Activated CD4-positive, alpha-beta T cell treated with anti-CD3 and anti-CD28 coated beads, Interleukin-2, amount 50 U/mL, for 48 hours (primary cell): ENCODE data around the gene VWDE.
A peak's percentile ranks its signal among the peaks of the same experiment; 100 is the strongest.
"Not testable (repeated sequence)": the region's sequence is repeated elsewhere in the genome, so short reads cannot be mapped to it uniquely, and the experiment has no call there.

Source experiments
- DNase-seq, 2 experiments: peaks; one replicate each; pipeline ENCODE4 v3.0.0-alpha.2; 2020

Gene VWDE

DNA sequence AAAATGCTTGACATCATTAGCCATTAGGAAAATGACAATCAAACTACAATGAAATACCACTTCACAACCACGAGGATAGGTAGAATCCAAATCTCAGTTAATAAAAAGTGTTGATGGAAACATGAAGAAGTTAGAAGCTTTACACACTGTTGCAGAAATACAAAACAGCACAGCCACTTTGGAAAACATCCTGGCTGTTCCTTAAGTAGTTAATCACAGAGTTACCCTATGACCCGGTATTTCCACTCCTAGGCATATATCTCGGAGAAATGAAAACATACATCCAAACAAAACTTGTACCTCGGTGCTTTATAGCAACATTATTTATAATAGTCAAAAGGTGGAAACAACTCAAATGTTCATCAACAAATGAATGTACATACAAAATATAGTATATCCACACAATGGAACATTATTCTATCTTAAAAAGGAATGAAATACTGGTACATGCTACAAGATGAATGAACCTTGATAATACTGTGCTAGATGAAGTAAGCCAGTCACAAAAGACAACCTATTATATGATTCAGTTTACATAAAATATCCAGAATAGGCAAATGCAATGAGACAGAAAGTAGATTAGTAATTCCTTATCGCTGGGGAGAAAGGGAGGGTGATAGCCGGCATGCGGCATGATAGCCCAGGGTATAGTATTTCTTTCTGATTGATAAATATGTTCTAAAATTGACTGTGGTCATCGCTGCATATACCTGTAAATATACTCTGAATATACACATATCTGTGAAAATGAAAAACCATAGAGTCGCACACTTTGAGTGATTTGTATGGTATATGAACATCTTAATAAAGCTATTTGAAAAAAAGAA lies 1.9 kb downstream of the VWDE start:
- DNase-seq, result no peak

DNA sequence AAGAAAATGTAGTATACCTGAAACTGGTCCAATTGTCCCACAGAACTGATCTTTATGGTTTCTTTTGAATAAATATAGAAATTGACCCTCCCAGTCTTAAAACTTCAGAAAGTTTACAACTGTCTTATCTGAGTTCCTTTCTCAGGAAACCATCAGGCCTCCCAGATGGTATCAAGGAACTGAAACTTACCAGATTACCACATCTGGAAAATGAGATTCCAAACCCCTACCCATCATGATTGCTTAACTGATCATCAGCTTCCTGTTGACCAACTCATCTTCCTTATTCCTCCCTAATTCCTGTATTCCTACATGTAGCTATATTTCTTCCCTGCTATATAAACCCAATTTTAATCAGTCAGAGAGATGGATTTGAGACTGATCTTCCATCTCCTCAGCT lies 5.5 kb downstream of the VWDE start:
- no peak for DNase-seq

DNA sequence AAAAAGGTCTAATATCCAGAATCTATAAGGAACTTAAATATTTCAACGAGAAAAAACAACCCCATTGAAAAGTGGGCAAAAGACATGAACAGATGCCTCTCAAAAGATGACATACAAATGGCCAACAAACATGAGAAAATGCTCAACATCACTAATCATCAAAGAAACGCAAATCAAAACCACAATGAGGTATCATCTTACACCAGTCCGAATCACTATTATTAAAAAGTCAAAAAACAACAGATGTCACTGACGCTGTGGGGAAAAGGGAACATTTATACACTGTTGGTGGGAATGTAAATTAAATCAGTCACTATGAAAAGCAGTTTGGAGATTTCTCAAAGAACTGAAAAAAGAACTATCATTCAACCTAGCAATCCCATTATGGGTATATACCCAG lies 6.0 kb downstream of the VWDE start:
- no peak for DNase-seq

DNA sequence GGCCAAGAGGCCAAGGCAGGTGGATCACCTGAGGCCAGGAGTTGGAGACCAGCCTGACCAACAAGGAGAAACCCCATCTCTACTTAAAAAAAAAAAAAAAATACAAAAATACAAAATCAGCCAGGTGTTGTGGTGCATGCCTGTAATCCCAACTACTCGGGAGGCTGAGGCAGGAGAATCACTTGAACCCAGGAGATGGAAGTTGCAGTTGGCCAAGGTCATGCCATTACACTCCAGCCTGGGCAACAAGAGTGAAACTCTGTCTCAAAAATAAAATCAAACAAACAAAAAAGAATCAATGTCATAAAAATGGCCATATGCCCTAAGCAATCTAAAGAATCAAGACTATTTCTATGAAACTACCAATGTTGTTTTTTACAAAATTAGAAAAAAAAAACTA lies 7.0 kb downstream of the VWDE start:
- not testable (repeated sequence) for DNase-seq

DNA sequence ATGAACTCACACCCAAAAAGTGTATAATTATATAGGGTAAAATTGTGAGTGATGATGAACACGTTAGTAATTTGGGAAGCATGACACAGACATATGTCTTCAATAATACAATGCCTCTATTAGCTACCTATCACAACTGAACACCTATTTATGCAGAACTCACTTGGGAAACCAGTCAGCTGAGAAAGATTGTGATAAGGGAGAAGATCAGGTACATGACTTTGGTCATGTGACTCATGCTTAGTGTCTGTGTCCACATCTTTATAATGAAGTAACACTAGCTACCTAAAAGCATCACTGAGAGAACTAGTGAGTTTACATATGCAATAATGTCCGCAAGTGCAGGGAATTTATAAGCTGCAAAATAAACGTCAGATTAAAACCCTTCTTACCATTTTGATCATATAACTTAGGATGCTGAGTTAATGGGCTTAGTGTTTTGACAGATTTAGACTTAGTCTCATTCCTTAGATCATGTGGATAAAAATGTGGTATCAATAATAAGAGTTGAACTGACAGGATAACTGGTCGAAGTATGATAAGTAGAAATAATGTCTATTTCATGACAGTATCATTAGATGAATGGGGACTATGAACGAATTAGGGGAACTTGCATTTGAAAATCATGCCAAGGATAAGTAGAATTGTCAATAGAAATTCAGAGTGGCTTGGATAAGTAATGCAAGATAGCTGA lies 11.6 kb downstream of the VWDE start:
- no peak for DNase-seq

- peak; percentile 17 to 48 for DNase-seq
Observed at GRCh38 chr7:12389089-12389700, 14.5 kb downstream of the VWDE start.

DNA sequence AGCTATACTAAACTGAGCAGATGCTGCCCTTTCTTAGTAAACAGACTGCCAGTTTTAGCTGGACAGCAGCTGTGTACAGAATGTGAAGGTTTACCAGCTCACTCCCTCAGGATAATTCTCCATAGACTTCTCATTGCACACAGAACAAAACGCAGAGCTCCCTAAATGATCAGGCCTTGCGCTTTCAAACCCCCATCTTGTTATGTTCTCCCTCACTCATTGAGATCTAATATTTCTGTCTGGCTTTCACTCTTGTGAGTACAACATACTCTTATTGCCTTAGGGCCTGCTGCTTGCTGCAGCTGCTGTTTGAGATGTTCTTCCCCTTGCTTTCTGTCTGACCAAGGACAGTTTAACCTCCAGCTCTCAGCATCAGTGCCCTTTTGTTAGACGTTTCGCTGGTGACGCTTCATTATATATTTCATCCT lies 17.3 kb downstream of the VWDE start:
- no peak for DNase-seq

- no peak for DNase-seq
Observed at GRCh38 chr7:12385364-12385786, 18.3 kb downstream of the VWDE start.

- DNase-seq, result no peak
Observed at GRCh38 chr7:12383377-12383776, 20.3 kb downstream of the VWDE start.

- DNase-seq, result no peak
Observed at GRCh38 chr7:12378389-12378788, 25.3 kb downstream of the VWDE start.

DNA sequence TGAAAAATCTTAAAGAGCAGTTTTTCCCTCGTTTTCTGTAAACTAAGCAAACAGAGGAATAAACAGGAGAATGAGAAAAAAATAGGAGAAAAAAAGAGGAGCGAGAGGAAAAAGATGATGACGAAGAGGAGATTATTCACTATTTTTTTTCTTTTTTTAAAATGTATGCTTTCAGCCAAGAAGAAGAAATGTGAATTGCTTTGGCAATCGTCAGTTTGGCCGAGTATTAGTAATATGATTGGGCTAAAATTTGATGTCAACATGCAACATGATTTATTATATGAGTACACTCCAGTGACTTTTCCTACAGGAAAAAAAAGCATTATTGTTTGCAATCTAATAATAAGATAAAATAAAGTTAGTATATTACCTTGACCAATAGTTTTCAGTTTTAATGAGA lies 26.3 kb downstream of the VWDE start:
- DNase-seq, result no peak

- no peak for DNase-seq
Observed at GRCh38 chr7:12373580-12374263, 29.9 kb downstream of the VWDE start.

DNA sequence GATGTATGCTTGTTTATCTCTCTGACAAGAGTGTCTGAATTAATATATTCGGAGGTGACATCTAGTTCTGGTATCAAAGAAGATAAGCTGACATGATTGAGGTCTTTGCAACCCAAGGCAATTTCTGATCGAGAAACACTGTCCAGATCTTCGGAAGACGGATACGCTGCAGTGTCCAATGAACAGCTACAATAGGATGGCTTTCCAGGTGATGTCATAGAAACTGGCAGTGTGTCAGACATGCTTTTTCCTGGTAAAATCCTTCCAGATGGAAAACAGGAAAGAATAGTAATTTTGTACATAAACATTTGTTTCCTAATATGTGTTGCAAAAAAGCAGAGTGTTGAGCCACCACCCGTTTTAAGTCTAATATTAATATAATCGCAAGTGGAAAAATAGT lies 33.4 kb downstream of the VWDE start:
- no peak for DNase-seq

DNA sequence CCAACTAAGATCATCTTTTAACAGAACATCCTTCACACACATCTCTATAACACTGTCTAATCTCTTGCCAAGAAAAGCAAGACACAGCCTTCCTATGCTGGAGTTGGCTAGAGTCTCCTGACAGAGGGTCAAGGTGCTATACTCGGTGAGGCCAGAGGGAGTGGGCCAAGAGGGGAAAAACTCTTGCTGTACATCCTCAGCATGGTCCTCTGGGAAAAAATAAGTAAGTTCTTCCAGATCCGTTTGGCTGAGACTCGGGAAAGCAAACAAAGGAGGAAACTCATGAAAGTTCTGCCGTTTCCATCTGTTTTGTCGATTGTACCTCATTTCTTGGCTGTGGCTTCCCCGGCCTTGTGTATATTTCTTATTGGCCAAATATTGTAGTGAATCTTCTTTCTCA lies 33.9 kb downstream of the VWDE start:
- no peak for DNase-seq

- DNase-seq, result no peak
Observed at GRCh38 chr7:12369072-12369471, 34.6 kb downstream of the VWDE start.

- DNase-seq, result no peak
Observed at GRCh38 chr7:12360948-12361347, 42.7 kb downstream of the VWDE start.

GRCh38 chr7:12358694-12359093 lies 45.0 kb downstream of the VWDE start:
- DNase-seq, result no peak

DNA sequence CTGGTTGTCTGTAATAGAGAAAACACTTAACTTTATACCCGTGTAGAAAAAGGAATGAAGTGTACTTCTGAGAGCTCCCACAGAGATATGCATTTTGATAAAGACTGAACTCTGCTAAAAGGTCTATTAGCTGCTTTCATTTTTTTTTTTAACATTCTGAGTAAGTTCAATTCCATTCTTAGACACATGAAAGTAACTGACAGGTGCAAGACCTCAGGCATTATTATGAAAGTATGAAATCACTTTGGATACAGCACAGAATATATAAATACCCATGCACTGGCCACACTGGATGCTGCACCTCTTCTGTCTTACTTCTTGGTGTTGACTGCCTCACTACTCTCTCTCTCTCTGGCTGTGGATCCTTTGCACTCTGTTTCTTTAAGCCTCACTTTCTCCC lies 46.2 kb downstream of the VWDE start:
- DNase-seq, result no peak

GRCh38 chr7:12351843-12352242 lies 51.8 kb downstream of the VWDE start:
- DNase-seq, result no peak

- DNase-seq, result no peak
Observed at GRCh38 chr7:12350971-12351370, 52.7 kb downstream of the VWDE start.

DNA sequence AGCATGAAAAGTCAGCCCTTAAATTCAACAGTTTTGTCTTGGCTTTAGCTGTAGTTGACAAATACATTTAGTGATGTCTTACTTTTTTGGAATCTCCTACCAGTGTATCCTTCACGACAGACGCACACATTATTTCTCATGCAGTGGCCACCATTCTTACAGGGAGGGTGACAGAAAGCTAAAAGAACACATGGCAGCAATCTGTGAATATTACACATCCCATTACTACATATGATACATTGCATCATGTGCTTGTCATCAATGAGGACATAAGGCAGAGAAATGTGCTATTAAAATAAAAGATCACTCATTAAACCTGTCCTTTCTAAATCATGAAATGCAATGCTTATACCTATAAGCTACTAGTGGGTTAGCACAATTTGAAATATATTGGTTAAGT lies 66.6 kb downstream of the VWDE start:
- DNase-seq, result no peak

DNA sequence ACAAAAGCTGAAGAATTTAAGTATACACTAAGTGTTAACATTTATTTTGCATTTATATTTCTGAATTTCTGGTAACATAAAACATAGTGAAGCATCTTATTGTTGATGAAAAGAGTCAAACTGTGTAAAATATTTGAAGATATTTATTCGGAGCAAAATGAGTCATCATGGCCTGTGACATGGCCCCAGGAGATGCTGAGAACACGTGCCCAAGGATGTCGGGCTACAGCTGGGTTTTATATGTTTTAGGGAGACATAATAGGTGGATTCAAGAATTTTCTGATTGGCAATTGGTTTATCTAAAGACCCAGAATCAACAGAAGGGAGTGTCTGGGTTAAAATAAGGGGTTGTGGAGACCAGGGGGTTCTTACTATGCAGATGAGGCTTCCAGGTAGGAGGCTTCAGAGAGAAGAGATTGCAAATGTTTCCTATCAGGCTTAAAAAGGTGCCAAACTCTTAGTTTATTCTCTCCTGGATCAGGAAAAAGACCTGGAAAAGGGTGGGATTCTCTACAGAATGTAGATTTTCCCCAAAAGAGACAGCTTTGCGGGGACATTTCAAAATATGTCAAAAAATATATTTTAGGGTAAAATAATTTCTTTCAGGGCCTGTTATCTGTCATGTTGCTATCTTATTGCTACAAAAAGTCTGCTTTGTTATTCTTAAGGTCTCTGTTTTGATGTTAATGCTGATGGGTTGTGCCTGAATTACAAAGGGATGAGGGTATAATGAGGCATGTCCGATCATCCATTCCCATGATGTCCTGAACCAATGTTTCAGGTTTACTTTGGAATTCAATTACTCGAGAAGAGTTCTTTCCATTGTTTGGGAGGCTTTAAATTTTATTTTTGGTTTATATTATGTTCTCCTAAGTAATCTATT lies 74.5 kb downstream of the VWDE start:
- no peak for DNase-seq
